Measurements from ENCODE around the gene MED12L.
A peak's percentile ranks its signal among the peaks of the same experiment; 100 is the strongest.

- TF ChIP-seq POLR2A (IDR thresholded peaks at IDR 0.05) (no peak), CTCF (IDR thresholded peaks at IDR 0.05) (peak; percentile 81 to 92 (median 88))
Observed at GRCh38 chr3:151227807-151228665, 142.6 kb downstream of the MED12L start.
